HepG2 (cell line): ENCODE data around the gene PCBP4. TPM values are rescaled to one million over a fixed set of nuclear protein-coding genes. Genes with fewer than 3 reads are reported as not detected.

Experiments used
- EP300 ChIP-seq, 3 experiments: sonication (generic) in 1 of 3; formaldehyde crosslinking in 1 of 3; IDR thresholded peaks; 2 replicates each; pipeline versions ENCODE4 v1.5.1 to v1.6.1; 2011 to 2020; ENCODE audit warnings: low read depth in 2 of 3, low read length in 2 of 3, borderline replicate concordance in 1 of 3, improper control_type of control experiment in 1 of 3, mild to moderate bottlenecking in 1 of 3, missing genetic modification reagents in 1 of 3, moderate library complexity in 1 of 3
- IRF9 ChIP-seq: sonication (generic); formaldehyde crosslinking; IDR thresholded peaks from 2 replicates; pipeline ENCODE4 v1.8.0; 2022; ENCODE audit warnings: missing genetic modification reagents, mild to moderate bottlenecking, borderline replicate concordance
- KIAA2018 ChIP-seq: sonication (generic); formaldehyde crosslinking; IDR thresholded peaks from 2 replicates; pipeline ENCODE4 v1.5.0; 2020; ENCODE audit warnings: mild to moderate bottlenecking, missing genetic modification reagents, borderline replicate concordance
- NR2C2 ChIP-seq: sonication (generic); formaldehyde crosslinking; IDR thresholded peaks from 2 replicates; pipeline ENCODE4 v1.4.0; 2020; ENCODE audit warnings: missing genetic modification reagents, mild to moderate bottlenecking, moderate library complexity, borderline replicate concordance
- SOX13 ChIP-seq, 3 experiments: fragments of 450-650 bp in 1 of 3; sonication (generic) in 1 of 3; formaldehyde crosslinking in 1 of 3; IDR thresholded peaks in 2 of 3; conservative IDR thresholded peaks in 1 of 3; 2 replicates each; pipeline versions ENCODE4 v1.5.0 to v1.6.1; 2016 to 2020; ENCODE audit warnings: antibody characterized with exemption in 1 of 3, mild to moderate bottlenecking in 1 of 3, missing compliant biosample characterization in 1 of 3, missing genetic modification reagents in 1 of 3, moderate library complexity in 1 of 3
- STAG1 ChIP-seq: sonication (generic); formaldehyde crosslinking; IDR thresholded peaks from 2 replicates; pipeline ENCODE4 v1.4.0; 2020; ENCODE audit warnings: missing genetic modification reagents
- THYN1 ChIP-seq: sonication (generic); formaldehyde crosslinking; IDR thresholded peaks from 2 replicates; pipeline ENCODE4 v1.8.1; 2023; ENCODE audit warnings: low read depth, mild to moderate bottlenecking, moderate library complexity, missing genetic modification reagents, borderline replicate concordance
- ZMYM4 ChIP-seq: sonication (generic); formaldehyde crosslinking; IDR thresholded peaks from 2 replicates; pipeline ENCODE4 v1.8.1; 2023; ENCODE audit warnings: mild to moderate bottlenecking, missing genetic modification reagents
- ZNF563 ChIP-seq: sonication (generic); formaldehyde crosslinking; IDR thresholded peaks from 2 replicates; pipeline ENCODE4 v1.8.0; 2022; ENCODE audit warnings: mild to moderate bottlenecking, moderate library complexity, missing genetic modification reagents
- ZNF747 ChIP-seq: sonication (generic); formaldehyde crosslinking; IDR thresholded peaks from 2 replicates; pipeline ENCODE4 v1.8.1; 2023; ENCODE audit warnings: missing genetic modification reagents, mild to moderate bottlenecking, borderline replicate concordance
- ZNF850 ChIP-seq: sonication (generic); formaldehyde crosslinking; conservative IDR thresholded peaks from 2 replicates; pipeline ENCODE4 v1.9.0; 2021; ENCODE audit warnings: mild to moderate bottlenecking, missing genetic modification reagents
- polyA plus RNA-seq, 8 experiments: library from polyadenylated mRNA; depleted of rRNA in 3 of 8; stranded (reverse) in 7 of 8; unstranded in 1 of 8; fragments of >200 nt; fragmentation: Illumina TruSeq in 4 of 8; extraction: Trizol in 4 of 8; gene quantifications; 2 replicates each; pipeline versions ENCODE4 v1.2.1 to v1.2.3, GENCODE V29; 2011 to 2016; ENCODE audit warnings: low read depth in 4 of 8, missing spikeins in 1 of 8, mixed read lengths in 1 of 8; ENCODE audit not compliant: insufficient read depth in 1 of 8
- total RNA-seq, 5 experiments: library from RNA; depleted of rRNA; stranded (reverse); fragments of >200 nt; fragmentation: Illumina TruSeq; extraction: Trizol; gene quantifications; 2 replicates each; pipeline ENCODE4 v1.2.3, GENCODE V29; 2016; ENCODE audit warnings: low read depth in 1 of 5

The PCBP4 gene
- total and polyA plus RNA-seq, 2 of the 13 experiments (the other 11 are each of a cell fraction or from before 2014, with no cell fraction given), result 36.8 to 51.3 TPM

GRCh38 chr3:51975852-51976549 lies 8.7 kb upstream of the PCBP4 start (continued):
- TF ChIP-seq STAG1 (peak; percentile 7; the same call in 1 of the 2 replicates), EP300 (IDR thresholded peaks at IDR 0.05; ENCODE audit: low read depth in 2 of 2, low read length in 2 of 2) (no peak), EP300 (CRISPR knock-in tag; IDR thresholded peaks at IDR 0.05; ENCODE audit: borderline replicate concordance) (no peak), ZNF850 (no peak), KIAA2018 (CRISPR knock-in tag) (no peak), ZNF563 (CRISPR knock-in tag) (no peak), IRF9 (CRISPR knock-in tag) (no peak), THYN1 (CRISPR knock-in tag) (no peak), SOX13 (IDR thresholded peaks at IDR 0.05) (no peak), SOX13 (CRISPR knock-in tag; conservative IDR thresholded peaks at IDR 0.05 in 1 of 2, IDR thresholded peaks at IDR 0.05 in 1 of 2) (no peak), ZMYM4 (CRISPR knock-in tag) (0 out of 2 replicates have a peak, but pooled peaks have one; percentile 24), ZNF747 (CRISPR knock-in tag) (no peak), NR2C2 (no peak)
